Measurements from ENCODE around the gene NBPF3. TPM values are rescaled to one million over a fixed set of nuclear protein-coding genes. Genes with fewer than 3 reads are reported as not detected.

Gene NBPF3
- total and polyA plus RNA-seq, 2 donors (not counting 3 experiments of a cell fraction or from before 2014, with no cell fraction given), result 3.3 to 6.5 TPM

- Histone ChIP-seq H3K9me3 (replicated peaks; ENCODE audit: control insufficient read depth, insufficient read depth, low read length) (no peaks in the 10 kb centered on the region), H3K4me3 (replicated peaks in 1 of 3; ENCODE audit: insufficient read depth in 1 of 3, low read depth in 1 of 3, low read length in 3 of 3) (no peak overlapping the region), H3K36me3 (ENCODE audit: control insufficient read depth in 2 of 2, extremely low read depth in 1 of 2, insufficient read depth in 2 of 2, low read length in 2 of 2) (no peaks in the 10 kb centered on the region), H3K4me1 (ENCODE audit: control insufficient read depth, extremely low read depth, insufficient read depth, low read length) (no peaks in the 10 kb centered on the region), H3K9me1 (replicated peaks; ENCODE audit: control insufficient read depth, extremely low read depth, insufficient read depth, low read length) (no peaks in the 10 kb centered on the region), H3K9ac (replicated peaks; ENCODE audit: extremely low read depth, insufficient read depth, low read length) (no peak overlapping the region), H3K27ac (ENCODE audit: insufficient read depth, low read depth, low read length) (no peak overlapping the region), H4K20me1 (replicated peaks; ENCODE audit: control insufficient read depth, extremely low read depth, insufficient read depth, low read length) (no peaks in the 10 kb centered on the region), H3K79me2 (ENCODE audit: control insufficient read depth, insufficient read depth, low read length) (no peaks in the 10 kb centered on the region), H3K4me2 (ENCODE audit: insufficient read depth, low read length) (no peak overlapping the region), H2AFZ (ENCODE audit: low read depth, low read length) (no peak overlapping the region), H3K27me3 (ENCODE audit: control insufficient read depth in 2 of 2, insufficient read depth in 2 of 2, low read length in 2 of 2) (no peaks in the 10 kb centered on the region)
- FAIRE-seq, result no peak
- dilution Hi-C loops (cut with MboI; ENCODE audit: extremely low pct_ligation_motif_present, low sequenced_read_pairs), result no loop called here
- intact Hi-C loops (cut with micrococcal nuclease), result no loop called here
- POLR2A ChIA-PET, result no interaction called here
- TF ChIP-seq POLR2AphosphoS5 (IDR thresholded peaks at IDR 0.05; ENCODE audit: insufficient read depth, low read depth, low read length), result no peak
- TF ChIP-seq MYC (IDR thresholded peaks at IDR 0.05; ENCODE audit: low read depth, low read length), result no peak
- no peak for TF ChIP-seq JUN (IDR thresholded peaks at IDR 0.05; ENCODE audit: borderline replicate concordance, insufficient read depth, insufficient read length, low read depth)
- TF ChIP-seq EZH2 (IDR thresholded peaks at IDR 0.05; ENCODE audit: borderline replicate concordance, low read depth, low read length, severe bottlenecking), result no peak
- no peak for TF ChIP-seq GATA2 (IDR thresholded peaks at IDR 0.05; ENCODE audit: insufficient read depth, insufficient read length, low read depth, low read length)
- TF ChIP-seq MAX (IDR thresholded peaks at IDR 0.05; ENCODE audit: insufficient read depth, insufficient read length), result no peak
- no peak for TF ChIP-seq FOS (IDR thresholded peaks at IDR 0.05; ENCODE audit: borderline replicate concordance, insufficient read depth, low read length)
- no peak for TF ChIP-seq CTCF (IDR thresholded peaks at IDR 0.05; ENCODE audit: extremely low read depth in 1 of 2, insufficient read depth in 1 of 2, low read depth in 1 of 2, low read length in 2 of 2)
- TF ChIP-seq POLR2A (IDR thresholded peaks at IDR 0.05; ENCODE audit: low read depth, low read length), result no peak
- DNase-seq (ENCODE audit: low read depth, low spot score), result no peak
- no TSS peak for BruUV-seq (replicated peaks)
- CTCF ChIA-PET, result interaction anchor here (0.7 to 1.8 kb wide), 6 partner anchors 12 to 154 kb away, joined by 3 to 10 read pairs (median 4); partner anchors contain the start of gene ALPL
Measured at GRCh38 chr1:21524220-21524619, 84.3 kb downstream of the NBPF3 start.
